Thoracic aorta (tissue), 2 donors: ENCODE data around the gene PET117. TPM values are rescaled to one million over a fixed set of nuclear protein-coding genes. Genes with fewer than 3 reads are reported as not detected.
"Not testable (repeated sequence)": the region's sequence is repeated elsewhere in the genome, so short reads cannot be mapped to it uniquely, and the experiment has no call there.

Experiments
- ATAC-seq: fragments of 150-250 bp; one replicate; pipeline ENCODE4 v1.8.0; 2017; ENCODE audit warnings: low read depth; ENCODE audit not compliant: insufficient number of reproducible peaks, low FRiP score
- DNase-seq: peaks from one replicate; pipeline ENCODE4 v3.0.0-alpha.2; 2020; ENCODE audit warnings: low spot score
- H3K27ac ChIP-seq, 2 donors: fragments of 200-600 bp; sonication (generic); 1 replicate in 1 of 2; 2 replicates in 1 of 2; pipeline ENCODE4 v1.5.1; 2016; ENCODE audit warnings: mild to moderate bottlenecking in 2 of 2, moderate library complexity in 2 of 2
- H3K27me3 ChIP-seq: fragments of 200-600 bp; sonication (generic); replicated peaks from 2 replicates; pipeline ENCODE4 v1.6.0; 2016; ENCODE audit warnings: mild to moderate bottlenecking; ENCODE audit not compliant: insufficient read depth
- H3K36me3 ChIP-seq: fragments of 200-600 bp; sonication (generic); one replicate; pipeline ENCODE4 v1.5.1; 2016
- H3K4me1 ChIP-seq, 2 donors: fragments of 200-600 bp; sonication (generic); 1 replicate in 1 of 2; 2 replicates in 1 of 2; pipeline versions ENCODE4 v1.5.1 to v1.6.0; 2016; ENCODE audit warnings: low read depth in 2 of 2, mild to moderate bottlenecking in 1 of 2; ENCODE audit not compliant: control insufficient read depth in 1 of 2
- H3K4me3 ChIP-seq: fragments of 200-600 bp; sonication (generic); 2 replicates; pipeline ENCODE4 v1.5.1; 2016; ENCODE audit warnings: mild to moderate bottlenecking
- H3K9me3 ChIP-seq: fragments of 200-600 bp; sonication (generic); 2 replicates; pipeline ENCODE4 v1.5.1; 2016
- CTCF ChIP-seq: fragments of 200-600 bp; sonication (generic); IDR thresholded peaks from one replicate; pipeline ENCODE4 v1.5.1; 2019; ENCODE audit warnings: antibody characterized with exemption
- total RNA-seq, 2 donors: library from RNA; depleted of rRNA; stranded (reverse); fragments of >200 nt; gene quantifications; one replicate each; pipeline versions ENCODE4 v1.1.0 to v1.2.3, GENCODE V29; 2016

Gene PET117
- total RNA-seq, 2 donors from 2014 or later, result 4.9 to 25.5 TPM

GRCh38 chr20:18091623-18092022 lies 46.0 kb upstream of the PET117 start:
- ATAC-seq (no peak), DNase-seq (no peak)
- no peak for TF ChIP-seq CTCF
- Histone ChIP-seq H3K36me3 (no peaks in the 10 kb centered on the region), H3K9me3 (no peaks in the 10 kb centered on the region), H3K4me3 (no peak overlapping the region), H3K4me1 (no peaks in the 10 kb centered on the region), H3K27ac (no peak overlapping the region), H3K27me3 (no peaks in the 10 kb centered on the region)

GRCh38 chr20:18092890-18093289 lies 44.8 kb upstream of the PET117 start:
- Histone ChIP-seq H3K9me3 (no peaks in the 10 kb centered on the region), H3K27ac (no peak overlapping the region), H3K4me3 (no peak overlapping the region), H3K4me1 (no peaks in the 10 kb centered on the region), H3K36me3 (no peaks in the 10 kb centered on the region), H3K27me3 (no peaks in the 10 kb centered on the region)
- ATAC-seq, result no peak
- TF ChIP-seq CTCF, result no peak
- DNase-seq, result no peak

- H3K4me1 ChIP-seq, result no peaks in the 10 kb centered on the region
- no peaks in the 10 kb centered on the region for H3K27me3 ChIP-seq
- no peaks in the 10 kb centered on the region for H3K9me3 ChIP-seq
- H3K4me3 ChIP-seq, result no peak overlapping the region
- no peak overlapping the region for H3K27ac ChIP-seq
- H3K36me3 ChIP-seq, result no peaks in the 10 kb centered on the region
- no peak for TF ChIP-seq CTCF
- no peak for DNase-seq
- ATAC-seq, result no peak
Observed at GRCh38 chr20:18093388-18093787, 44.3 kb upstream of the PET117 start.

GRCh38 chr20:18094191-18094590 lies 43.5 kb upstream of the PET117 start:
- TF ChIP-seq CTCF, result no peak
- ATAC-seq, result no peak
- H3K9me3 ChIP-seq, result no peaks in the 10 kb centered on the region
- no peak overlapping the region for H3K4me3 ChIP-seq
- H3K27me3 ChIP-seq, result no peaks in the 10 kb centered on the region
- H3K27ac ChIP-seq, result no peak overlapping the region
- no peaks in the 10 kb centered on the region for H3K4me1 ChIP-seq
- no peaks in the 10 kb centered on the region for H3K36me3 ChIP-seq
- no peak for DNase-seq

- not testable (repeated sequence) for H3K36me3 ChIP-seq, DNase-seq, H3K4me1 ChIP-seq, ATAC-seq, H3K27me3 ChIP-seq, H3K4me3 ChIP-seq, H3K9me3 ChIP-seq, H3K27ac ChIP-seq
Observed at GRCh38 chr20:18100569-18100968, 37.1 kb upstream of the PET117 start.

- no peak for TF ChIP-seq CTCF
- H3K4me3 ChIP-seq, result no peak overlapping the region
Observed at GRCh38 chr20:18101125-18101810, 36.4 kb upstream of the PET117 start.

More at GRCh38 chr20:18101125-18101810, 36.4 kb upstream of the PET117 start:
- DNase-seq (no peak), ATAC-seq (no peak)
- Histone ChIP-seq H3K27ac (no peak overlapping the region), H3K27me3 (no peaks in the 10 kb centered on the region), H3K4me1 (no peaks in the 10 kb centered on the region), H3K9me3 (no peaks in the 10 kb centered on the region), H3K36me3 (no peaks in the 10 kb centered on the region)
